GM23338 (cell line): ENCODE measurements around the gene PCDH17. TPM values are rescaled to one million over a fixed set of nuclear protein-coding genes. Genes with fewer than 3 reads are reported as not detected.

Experiments used
- ATAC-seq: fragments of 200-7000 bp; cut with Tn5 transposase; 3 replicates; pipeline ENCODE4 v1.9.1; 2020
- DNase-seq: peaks from one replicate; pipeline ENCODE4 v3.0.0-alpha.2; 2015; ENCODE audit warnings: low spot score
- H2AFZ ChIP-seq: fragments of 200-600 bp; sonication (generic); 2 replicates; pipeline ENCODE4 v1.8.0; 2016; ENCODE audit warnings: antibody characterized with exemption, mild to moderate bottlenecking, moderate library complexity
- H3F3A ChIP-seq: fragments of 200-600 bp; sonication (generic); replicated peaks from 2 replicates; pipeline ENCODE4 v1.8.0; 2017; ENCODE audit warnings: antibody characterized with exemption, mixed run types, low read depth
- H3K27ac ChIP-seq: fragments of 200-600 bp; sonication (generic); 2 replicates; pipeline ENCODE4 v1.6.1; 2016; ENCODE audit warnings: low read depth
- H3K27me3 ChIP-seq: fragments of 200-600 bp; sonication (generic); 2 replicates; pipeline ENCODE4 v1.8.0; 2016; ENCODE audit warnings: mild to moderate bottlenecking, mixed run types, moderate library complexity; ENCODE audit not compliant: insufficient read depth
- H3K36me3 ChIP-seq: fragments of 200-600 bp; sonication (generic); 2 replicates; pipeline ENCODE4 v1.8.0; 2016; ENCODE audit warnings: mild to moderate bottlenecking; ENCODE audit not compliant: insufficient read depth
- H3K4me1 ChIP-seq: fragments of 200-600 bp; sonication (generic); 2 replicates; pipeline ENCODE4 v1.8.0; 2016; ENCODE audit warnings: mild to moderate bottlenecking, moderate library complexity; ENCODE audit not compliant: insufficient read depth
- H3K4me2 ChIP-seq: fragments of 200-600 bp; sonication (generic); 2 replicates; pipeline ENCODE4 v1.7.1; 2017; ENCODE audit warnings: mixed run types
- H3K4me3 ChIP-seq: fragments of 200-600 bp; sonication (generic); 2 replicates; pipeline ENCODE4 v1.6.1; 2016; ENCODE audit warnings: mixed run types
- H3K79me2 ChIP-seq: fragments of 200-600 bp; sonication (generic); replicated peaks from 2 replicates; pipeline ENCODE4 v1.8.0; 2017; ENCODE audit warnings: mild to moderate bottlenecking; ENCODE audit not compliant: insufficient read depth
- H3K9me2 ChIP-seq: fragments of 200-600 bp; sonication (generic); 2 replicates; pipeline ENCODE4 v1.8.0; 2017; ENCODE audit not compliant: insufficient read depth
- H4K20me1 ChIP-seq: fragments of 200-600 bp; sonication (generic); replicated peaks from 2 replicates; pipeline ENCODE4 v1.8.0; 2017; ENCODE audit warnings: mild to moderate bottlenecking; ENCODE audit not compliant: insufficient read depth
- H3K27ac Mint-ChIP-seq: 2 replicates; pipeline ENCODE4 v1.8.0; 2020; ENCODE audit warnings: inconsistent platforms, mild to moderate bottlenecking, moderate library complexity, mixed read lengths
- H3K27me3 Mint-ChIP-seq: 3 replicates; pipeline ENCODE4 v1.8.0; 2022; ENCODE audit warnings: low read depth, mild to moderate bottlenecking, moderate library complexity, mixed read lengths, inconsistent platforms; ENCODE audit not compliant: insufficient read depth, poor library complexity
- H3K36me3 Mint-ChIP-seq: 3 replicates; pipeline ENCODE4 v1.8.0; 2021; ENCODE audit warnings: low read depth, mild to moderate bottlenecking, inconsistent platforms, moderate library complexity, mixed read lengths
- H3K4me1 Mint-ChIP-seq: 3 replicates; pipeline ENCODE4 v1.8.0; 2020; ENCODE audit warnings: mild to moderate bottlenecking, inconsistent platforms, mixed read lengths
- H3K4me3 Mint-ChIP-seq: 3 replicates; pipeline ENCODE4 v1.8.0; 2021; ENCODE audit warnings: moderate library complexity, mild to moderate bottlenecking, inconsistent platforms, mixed read lengths
- H3K9me3 Mint-ChIP-seq: 3 replicates; pipeline ENCODE4 v1.8.0; 2020; ENCODE audit warnings: moderate library complexity, mild to moderate bottlenecking, inconsistent platforms, mixed read lengths
- CREB1 ChIP-seq: fragments of 250-450 bp; sonication (Bioruptor Pico); IDR thresholded peaks from 2 replicates; pipeline ENCODE4 v1.5.0; 2020; ENCODE audit warnings: low read depth, mild to moderate bottlenecking, moderate library complexity
- POLR2AphosphoS5 ChIP-seq: IDR thresholded peaks from 2 replicates; pipeline ENCODE4 v1.6.1; 2016; ENCODE audit warnings: antibody characterized with exemption, low read depth
- polyA plus RNA-seq: library from polyadenylated mRNA; unstranded; fragments of >200 nt; fragmentation: Nextera tagmentation; extraction: Ambion mirVana; gene quantifications from 2 replicates; pipeline ENCODE4 v1.2.1, GENCODE V29; 2016
- total RNA-seq: library from RNA; depleted of rRNA; stranded (reverse); fragments of >200 nt; shearing (Covaris generic); gene quantifications from 2 replicates; pipeline ENCODE4 v1.2.3, GENCODE V29; 2014
- TF ChIP-seq, protein P1 (sequence below): IDR thresholded peaks from 2 replicates; pipeline ENCODE4 v1.6.1; 2016; ENCODE audit warnings: antibody characterized with exemption
- TF ChIP-seq, protein P2 (sequence below): IDR thresholded peaks from one replicate; pipeline ENCODE4 v1.6.1; 2018; ENCODE audit warnings: antibody characterized with exemption; ENCODE audit not compliant: unreplicated experiment
- TF ChIP-seq, protein P3 (sequence below), 2 experiments: fragments of 200-600 bp in 1 of 2; sonication (generic) in 1 of 2; conservative IDR thresholded peaks; 2 replicates each; pipeline versions ENCODE4 v1.5.1 to v1.6.1; 2016 to 2017; ENCODE audit warnings: antibody characterized with exemption in 2 of 2, low read depth in 2 of 2, mild to moderate bottlenecking in 2 of 2, moderate library complexity in 1 of 2

PCDH17 gene
- total and polyA plus RNA-seq, 2 experiments from 2014 or later, result 0.27 to 1.3 TPM

DNA sequence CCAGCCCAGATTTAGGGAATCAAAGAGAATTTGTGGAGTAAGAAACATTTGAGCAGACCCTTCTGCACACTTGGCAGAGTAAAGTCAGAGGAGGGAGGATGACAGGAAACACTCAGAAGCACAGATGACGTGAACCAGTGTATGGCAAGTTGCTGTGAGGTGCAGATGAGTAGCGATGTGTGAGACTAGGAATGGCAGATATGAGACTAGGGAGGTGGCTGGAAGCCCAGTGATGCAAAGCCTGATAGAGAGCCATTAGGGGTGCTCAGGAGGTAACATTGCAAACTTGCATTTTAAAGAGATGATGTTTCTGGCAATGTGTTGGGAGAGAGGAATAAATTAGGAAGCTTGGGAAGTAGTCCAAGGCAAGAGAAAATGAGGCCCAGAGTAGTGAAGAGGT is 44.0 kb downstream of the PCDH17 start:
- H3K27me3 Mint-ChIP-seq, result peaks cover 3% of the 10 kb centered on the region
- peaks cover 29% of the 10 kb centered on the region for H3K4me1 ChIP-seq
- no peak overlapping the region for H2AFZ ChIP-seq
- no peaks in the 10 kb centered on the region for H3F3A ChIP-seq
- H3K79me2 ChIP-seq, result no peaks in the 10 kb centered on the region
- TF ChIP-seq CREB1 (CRISPR knock-in tag), result no peak
- no peak for TF ChIP-seq POLR2AphosphoS5
- TF ChIP-seq, protein P1, sequence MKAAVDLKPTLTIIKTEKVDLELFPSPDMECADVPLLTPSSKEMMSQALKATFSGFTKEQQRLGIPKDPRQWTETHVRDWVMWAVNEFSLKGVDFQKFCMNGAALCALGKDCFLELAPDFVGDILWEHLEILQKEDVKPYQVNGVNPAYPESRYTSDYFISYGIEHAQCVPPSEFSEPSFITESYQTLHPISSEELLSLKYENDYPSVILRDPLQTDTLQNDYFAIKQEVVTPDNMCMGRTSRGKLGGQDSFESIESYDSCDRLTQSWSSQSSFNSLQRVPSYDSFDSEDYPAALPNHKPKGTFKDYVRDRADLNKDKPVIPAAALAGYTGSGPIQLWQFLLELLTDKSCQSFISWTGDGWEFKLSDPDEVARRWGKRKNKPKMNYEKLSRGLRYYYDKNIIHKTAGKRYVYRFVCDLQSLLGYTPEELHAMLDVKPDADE, result no peak
- TF ChIP-seq, protein P2, sequence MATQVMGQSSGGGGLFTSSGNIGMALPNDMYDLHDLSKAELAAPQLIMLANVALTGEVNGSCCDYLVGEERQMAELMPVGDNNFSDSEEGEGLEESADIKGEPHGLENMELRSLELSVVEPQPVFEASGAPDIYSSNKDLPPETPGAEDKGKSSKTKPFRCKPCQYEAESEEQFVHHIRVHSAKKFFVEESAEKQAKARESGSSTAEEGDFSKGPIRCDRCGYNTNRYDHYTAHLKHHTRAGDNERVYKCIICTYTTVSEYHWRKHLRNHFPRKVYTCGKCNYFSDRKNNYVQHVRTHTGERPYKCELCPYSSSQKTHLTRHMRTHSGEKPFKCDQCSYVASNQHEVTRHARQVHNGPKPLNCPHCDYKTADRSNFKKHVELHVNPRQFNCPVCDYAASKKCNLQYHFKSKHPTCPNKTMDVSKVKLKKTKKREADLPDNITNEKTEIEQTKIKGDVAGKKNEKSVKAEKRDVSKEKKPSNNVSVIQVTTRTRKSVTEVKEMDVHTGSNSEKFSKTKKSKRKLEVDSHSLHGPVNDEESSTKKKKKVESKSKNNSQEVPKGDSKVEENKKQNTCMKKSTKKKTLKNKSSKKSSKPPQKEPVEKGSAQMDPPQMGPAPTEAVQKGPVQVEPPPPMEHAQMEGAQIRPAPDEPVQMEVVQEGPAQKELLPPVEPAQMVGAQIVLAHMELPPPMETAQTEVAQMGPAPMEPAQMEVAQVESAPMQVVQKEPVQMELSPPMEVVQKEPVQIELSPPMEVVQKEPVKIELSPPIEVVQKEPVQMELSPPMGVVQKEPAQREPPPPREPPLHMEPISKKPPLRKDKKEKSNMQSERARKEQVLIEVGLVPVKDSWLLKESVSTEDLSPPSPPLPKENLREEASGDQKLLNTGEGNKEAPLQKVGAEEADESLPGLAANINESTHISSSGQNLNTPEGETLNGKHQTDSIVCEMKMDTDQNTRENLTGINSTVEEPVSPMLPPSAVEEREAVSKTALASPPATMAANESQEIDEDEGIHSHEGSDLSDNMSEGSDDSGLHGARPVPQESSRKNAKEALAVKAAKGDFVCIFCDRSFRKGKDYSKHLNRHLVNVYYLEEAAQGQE, result no peak
- no peaks in the 10 kb centered on the region for H3K9me3 Mint-ChIP-seq
- no peaks in the 10 kb centered on the region for H4K20me1 ChIP-seq
- H3K9me2 ChIP-seq, result no peaks in the 10 kb centered on the region
- H3K27ac Mint-ChIP-seq, result no peak overlapping the region
- no peak overlapping the region for H3K27ac ChIP-seq
- H3K27me3 ChIP-seq, result no peaks in the 10 kb centered on the region
- H3K4me3 Mint-ChIP-seq, result no peak overlapping the region
- peaks cover 26% of the 10 kb centered on the region for H3K4me1 Mint-ChIP-seq
- no peak overlapping the region for H3K4me3 ChIP-seq
- DNase-seq (no peak), ATAC-seq (no peak)
- no peaks in the 10 kb centered on the region for H3K36me3 Mint-ChIP-seq
- no peaks in the 10 kb centered on the region for H3K36me3 ChIP-seq
- no peak overlapping the region for H3K4me2 ChIP-seq

DNA sequence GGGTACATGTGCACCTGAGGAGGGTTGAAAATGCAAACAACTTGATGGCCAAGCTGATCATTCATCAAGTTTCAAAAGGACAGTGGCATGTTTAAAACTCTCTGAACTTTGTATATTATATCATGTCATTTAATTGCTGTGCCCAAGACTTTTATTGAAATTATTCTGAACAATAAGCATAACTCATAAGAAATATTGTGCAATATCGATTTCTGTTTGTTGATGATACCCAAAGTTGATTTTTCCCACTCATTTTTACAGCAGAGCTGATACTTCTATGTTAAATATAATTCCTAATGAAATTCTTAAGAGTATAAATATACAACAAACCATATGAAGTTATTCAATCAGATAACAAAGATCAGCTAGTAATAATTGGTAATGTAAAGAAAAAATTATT is 49.1 kb downstream of the PCDH17 start:
- Histone ChIP-seq H2AFZ (no peak overlapping the region), H4K20me1 (no peaks in the 10 kb centered on the region), H3K4me1 (peaks cover 18% of the 10 kb centered on the region), H3K9me2 (no peaks in the 10 kb centered on the region), H3K36me3 (no peaks in the 10 kb centered on the region), H3K4me2 (no peak overlapping the region), H3K27ac (no peak overlapping the region), H3K4me3 (no peak overlapping the region), H3F3A (no peaks in the 10 kb centered on the region), H3K79me2 (no peaks in the 10 kb centered on the region), H3K27me3 (no peaks in the 10 kb centered on the region)
- no peaks in the 10 kb centered on the region for H3K36me3 Mint-ChIP-seq
- H3K4me3 Mint-ChIP-seq, result no peak overlapping the region
- H3K27ac Mint-ChIP-seq, result no peak overlapping the region
- TF ChIP-seq, protein P3, sequence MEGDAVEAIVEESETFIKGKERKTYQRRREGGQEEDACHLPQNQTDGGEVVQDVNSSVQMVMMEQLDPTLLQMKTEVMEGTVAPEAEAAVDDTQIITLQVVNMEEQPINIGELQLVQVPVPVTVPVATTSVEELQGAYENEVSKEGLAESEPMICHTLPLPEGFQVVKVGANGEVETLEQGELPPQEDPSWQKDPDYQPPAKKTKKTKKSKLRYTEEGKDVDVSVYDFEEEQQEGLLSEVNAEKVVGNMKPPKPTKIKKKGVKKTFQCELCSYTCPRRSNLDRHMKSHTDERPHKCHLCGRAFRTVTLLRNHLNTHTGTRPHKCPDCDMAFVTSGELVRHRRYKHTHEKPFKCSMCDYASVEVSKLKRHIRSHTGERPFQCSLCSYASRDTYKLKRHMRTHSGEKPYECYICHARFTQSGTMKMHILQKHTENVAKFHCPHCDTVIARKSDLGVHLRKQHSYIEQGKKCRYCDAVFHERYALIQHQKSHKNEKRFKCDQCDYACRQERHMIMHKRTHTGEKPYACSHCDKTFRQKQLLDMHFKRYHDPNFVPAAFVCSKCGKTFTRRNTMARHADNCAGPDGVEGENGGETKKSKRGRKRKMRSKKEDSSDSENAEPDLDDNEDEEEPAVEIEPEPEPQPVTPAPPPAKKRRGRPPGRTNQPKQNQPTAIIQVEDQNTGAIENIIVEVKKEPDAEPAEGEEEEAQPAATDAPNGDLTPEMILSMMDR (conservative IDR thresholded peaks at IDR 0.05; ENCODE audit: low read depth in 2 of 2), result no peak
- TF ChIP-seq, protein P2, result no peak
- no peaks in the 10 kb centered on the region for H3K9me3 Mint-ChIP-seq
- ATAC-seq (no peak), DNase-seq (no peak)
- peaks cover 17% of the 10 kb centered on the region for H3K4me1 Mint-ChIP-seq
- H3K27me3 Mint-ChIP-seq, result no peaks in the 10 kb centered on the region
